ENCODE results near the gene CNKSR3. TPM values are rescaled to one million over a fixed set of nuclear protein-coding genes. Genes with fewer than 3 reads are reported as not detected.

Gene CNKSR3
- total and polyA plus RNA-seq, 2 of the 8 experiments (the other 6 are each of a cell fraction or from before 2014, with no cell fraction given) = 1.2 to 6.2 TPM

GRCh38 chr6:154528310-154528915 lies 17.9 kb upstream of the CNKSR3 start (continued):
- no peak for TF ChIP-seq RNF2 (IDR thresholded peaks at IDR 0.05; ENCODE audit: borderline replicate concordance, low read depth, low read length, missing control alignments, poor library complexity, severe bottlenecking)
- TF ChIP-seq CTBP2 (IDR thresholded peaks at IDR 0.05; ENCODE audit: borderline replicate concordance, insufficient read depth, insufficient read length, low read length) = no peak
- no peak for TF ChIP-seq MAX (IDR thresholded peaks at IDR 0.05)
- no peak for TF ChIP-seq SAP30 (IDR thresholded peaks at IDR 0.05; ENCODE audit: insufficient read depth, insufficient replicate concordance, low read length)
- no peak for TF ChIP-seq SP4 (IDR thresholded peaks at IDR 0.05; ENCODE audit: low read length)
- no peak for TF ChIP-seq TAF1 (IDR thresholded peaks at IDR 0.05; ENCODE audit: low read depth, low read length)
- no peak for TF ChIP-seq RAD21 (IDR thresholded peaks at IDR 0.05 in 1 of 2, conservative IDR thresholded peaks at IDR 0.05 in 1 of 2; ENCODE audit: low read depth in 2 of 2, low read length in 2 of 2)
